GM19372 (cell line): ENCODE results near the gene PDZD2.
"Not testable (repeated sequence)": the region's sequence is repeated elsewhere in the genome, so short reads cannot be mapped to it uniquely, and the experiment has no call there.

Experiments
- ATAC-seq: cut with Tn5 transposase; IDR thresholded peaks from one replicate; pipeline ENCODE4 v1.9.1; 2021; ENCODE audit warnings: mild to moderate bottlenecking, low read depth, moderate library complexity; ENCODE audit not compliant: unreplicated experiment

Gene PDZD2

GRCh38 chr5:31638748-31639418, at the start of gene PDZD2:
PDZD2 (plus strand) TSS chr5:31639131.
- ATAC-seq = peak; percentile 69

GRCh38 chr5:31593665-31594064, 45.3 kb upstream of the PDZD2 start:
- ATAC-seq = no peak

GRCh38 chr5:31596354-31596753, 42.6 kb upstream of the PDZD2 start:
- ATAC-seq = no peak

DNA sequence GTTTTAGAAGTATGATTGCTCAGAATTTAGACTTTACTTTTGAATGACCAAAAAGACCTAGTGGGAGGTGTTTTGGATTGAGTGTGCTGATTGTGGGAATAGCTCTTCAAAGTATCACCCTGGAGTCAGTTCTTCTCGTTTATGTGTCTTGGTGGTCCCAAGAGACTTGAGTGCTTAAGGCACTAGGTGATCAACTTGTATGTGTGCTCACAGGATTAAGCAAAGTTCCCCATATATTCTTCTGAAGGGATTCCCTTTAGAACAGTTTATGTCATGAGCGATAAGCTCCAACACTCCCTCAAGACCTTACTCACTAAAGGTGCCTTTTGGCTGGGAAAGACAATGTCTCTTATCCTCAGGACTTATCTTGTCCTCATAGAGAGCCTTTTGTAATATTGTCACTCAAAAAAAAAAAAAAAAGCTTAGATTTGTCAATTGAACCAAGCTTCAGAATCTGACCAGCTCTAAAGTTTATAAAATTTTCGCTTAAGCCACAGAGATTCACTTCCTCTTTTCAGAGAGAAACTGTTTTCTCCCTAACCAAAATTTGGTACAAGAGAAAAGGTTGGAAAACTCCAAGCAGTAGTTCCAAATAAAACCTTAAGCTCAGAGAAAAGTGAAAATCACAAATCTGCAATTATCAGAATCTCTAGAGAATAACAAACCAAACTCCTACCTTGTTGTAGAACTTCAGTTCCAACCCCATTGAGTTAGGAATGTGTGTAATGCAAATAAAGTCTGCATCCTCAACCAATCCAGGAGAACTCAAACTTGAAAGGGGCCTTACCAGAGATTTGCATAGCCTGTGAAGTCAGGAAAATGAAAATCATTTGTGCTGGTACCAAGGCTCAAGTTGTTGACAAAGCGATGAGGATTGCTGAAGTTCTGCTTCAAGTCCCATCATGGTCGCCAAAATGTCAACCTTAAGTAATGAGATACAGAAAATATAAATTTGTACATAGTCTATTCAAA, 40.0 kb upstream of the PDZD2 start:
- ATAC-seq = no peak

DNA sequence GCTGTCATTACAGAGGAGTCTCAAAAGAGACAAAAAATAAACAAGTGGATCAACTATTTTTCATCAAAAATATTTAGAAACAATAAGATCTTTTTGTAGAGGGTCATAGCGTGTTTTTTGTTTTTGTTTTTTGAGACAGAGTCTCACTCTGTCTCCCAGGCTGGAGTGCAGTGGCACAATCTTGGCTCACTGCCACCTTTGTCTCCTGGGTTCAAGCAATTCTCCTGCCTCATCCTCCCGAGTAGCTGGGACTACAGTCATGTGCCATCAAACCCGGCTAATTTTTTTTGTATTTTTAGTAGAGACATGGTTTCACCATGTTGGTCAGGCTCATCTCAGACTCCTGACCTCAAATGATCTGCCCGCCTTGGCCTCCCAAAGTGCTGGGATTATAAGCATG, 36.6 kb upstream of the PDZD2 start:
- ATAC-seq = not testable (repeated sequence)

DNA sequence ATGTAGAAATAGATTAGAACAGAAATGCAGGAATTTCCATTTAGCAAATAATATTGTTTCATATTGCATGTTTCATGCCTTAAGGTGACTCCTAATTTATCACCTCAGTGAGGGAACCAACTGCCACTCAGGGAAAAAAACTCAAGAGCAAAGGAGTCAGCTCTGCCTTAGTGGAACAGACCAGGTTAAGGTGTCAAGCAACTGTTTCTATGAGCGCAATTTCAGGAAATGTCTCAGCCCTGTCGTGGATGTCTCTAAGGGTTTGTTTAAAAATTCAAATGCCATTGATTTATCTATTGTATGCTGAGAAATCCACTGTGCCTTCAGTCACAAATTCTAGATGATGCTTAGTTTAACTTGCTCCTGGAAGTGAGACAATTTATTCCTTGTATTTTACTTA, 34.7 kb upstream of the PDZD2 start:
- no peak for ATAC-seq

GRCh38 chr5:31604644-31605043, 34.3 kb upstream of the PDZD2 start:
- ATAC-seq = no peak

DNA sequence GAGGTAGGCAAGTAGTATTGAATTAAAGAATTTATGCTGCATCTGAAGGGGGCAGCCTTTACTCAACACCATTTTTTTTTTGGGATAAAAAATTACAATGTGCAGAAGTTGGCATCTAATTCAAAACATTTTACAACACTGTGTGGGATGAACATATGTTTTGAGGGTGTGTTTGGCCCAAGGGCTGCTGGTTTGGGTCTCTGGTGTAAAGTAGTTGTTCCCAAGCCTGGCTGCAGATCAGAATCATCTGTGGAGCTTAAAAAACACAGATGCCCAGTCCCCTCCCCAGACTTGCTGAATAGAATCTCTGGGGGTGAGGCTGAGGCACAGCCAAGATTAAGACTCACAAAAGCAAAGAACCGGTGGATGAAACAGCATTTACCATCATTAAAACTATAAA, 33.0 kb upstream of the PDZD2 start:
- ATAC-seq = no peak

DNA sequence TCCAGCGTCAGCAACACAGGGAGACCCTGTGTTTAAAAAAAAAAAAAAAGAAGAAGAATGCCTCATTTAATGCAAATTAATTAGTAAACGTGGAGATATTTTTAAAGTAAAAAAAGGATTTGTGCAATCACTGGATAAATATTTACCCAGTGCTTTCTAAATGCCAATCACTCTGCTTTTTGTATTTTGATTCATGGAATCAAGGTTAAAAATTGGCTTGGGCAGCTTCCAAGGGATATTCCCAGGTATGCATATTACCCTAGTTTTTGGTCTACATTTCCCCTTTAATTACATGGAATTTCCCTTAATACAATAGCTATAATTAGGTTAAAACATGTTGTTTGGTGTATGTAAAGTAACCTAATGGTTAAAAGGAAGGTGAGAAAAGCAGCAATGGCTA, 31.4 kb upstream of the PDZD2 start:
- ATAC-seq = no peak

GRCh38 chr5:31611002-31611401, 27.9 kb upstream of the PDZD2 start:
- no peak for ATAC-seq

GRCh38 chr5:31613651-31614050, 25.3 kb upstream of the PDZD2 start:
- ATAC-seq = no peak

DNA sequence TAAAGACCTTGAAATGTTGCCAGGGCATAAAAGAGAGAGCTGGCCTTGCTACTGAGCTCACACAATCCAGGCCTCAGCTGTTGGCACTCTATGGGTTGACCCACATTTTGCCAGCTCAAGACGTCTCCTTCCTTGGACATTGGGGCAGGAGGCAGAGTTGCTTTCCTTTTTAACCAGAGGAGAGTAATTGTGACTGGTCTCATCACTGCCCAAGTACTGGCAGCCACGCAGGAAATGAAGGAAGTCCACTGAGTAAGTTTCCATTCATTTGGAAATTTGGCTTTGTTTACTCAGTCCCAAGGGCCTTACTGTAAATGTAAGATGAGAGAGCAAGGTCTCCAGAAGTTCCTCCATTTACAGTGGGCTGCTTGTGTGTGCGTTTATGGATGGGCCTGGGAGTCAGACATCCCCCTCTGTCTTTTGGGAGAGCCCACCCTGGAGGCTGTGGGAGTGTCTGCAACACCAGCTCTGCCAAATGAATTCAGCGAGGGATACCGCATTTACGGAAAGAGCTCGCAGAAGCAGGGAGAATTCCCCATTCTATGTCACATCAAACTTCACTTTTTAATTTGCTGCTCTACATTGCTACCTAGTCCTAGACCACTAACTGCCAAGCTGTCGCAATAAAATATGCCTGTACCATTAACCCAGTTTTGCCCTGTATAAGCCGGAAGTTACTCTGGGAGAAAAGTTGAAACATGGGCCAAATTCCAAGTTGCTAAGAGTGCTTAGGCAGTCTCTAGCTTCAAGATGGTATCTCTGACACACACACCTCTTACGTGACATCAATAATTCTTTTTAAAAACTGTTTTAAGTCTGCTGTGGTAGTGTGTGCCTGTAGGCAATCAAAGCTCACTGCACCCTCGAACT, 24.5 kb upstream of the PDZD2 start:
- ATAC-seq = no peak

- no peak for ATAC-seq
Measured at GRCh38 chr5:31617867-31618266, 21.1 kb upstream of the PDZD2 start.

- no peak for ATAC-seq
Measured at GRCh38 chr5:31620026-31620425, 18.9 kb upstream of the PDZD2 start.

GRCh38 chr5:31623249-31623648, 15.7 kb upstream of the PDZD2 start:
- ATAC-seq = no peak

DNA sequence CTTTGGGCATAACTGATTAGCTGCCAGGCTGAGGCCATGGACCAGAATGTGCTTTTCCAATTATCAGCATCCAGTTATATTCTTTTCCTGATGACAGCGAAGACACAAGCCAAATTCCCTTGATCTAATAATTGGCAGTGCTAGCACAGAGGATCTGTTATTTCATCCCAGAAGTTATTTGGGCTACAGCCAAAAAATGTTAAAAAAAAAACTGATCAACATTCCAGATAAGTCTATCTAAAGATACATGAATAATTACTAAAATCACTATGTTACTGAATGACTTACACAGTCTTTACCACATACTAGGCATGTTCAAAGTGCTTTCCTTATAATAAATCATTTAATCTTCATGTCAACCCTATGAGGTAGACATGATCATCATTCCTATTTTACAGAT, 13.5 kb upstream of the PDZD2 start:
- no peak for ATAC-seq

DNA sequence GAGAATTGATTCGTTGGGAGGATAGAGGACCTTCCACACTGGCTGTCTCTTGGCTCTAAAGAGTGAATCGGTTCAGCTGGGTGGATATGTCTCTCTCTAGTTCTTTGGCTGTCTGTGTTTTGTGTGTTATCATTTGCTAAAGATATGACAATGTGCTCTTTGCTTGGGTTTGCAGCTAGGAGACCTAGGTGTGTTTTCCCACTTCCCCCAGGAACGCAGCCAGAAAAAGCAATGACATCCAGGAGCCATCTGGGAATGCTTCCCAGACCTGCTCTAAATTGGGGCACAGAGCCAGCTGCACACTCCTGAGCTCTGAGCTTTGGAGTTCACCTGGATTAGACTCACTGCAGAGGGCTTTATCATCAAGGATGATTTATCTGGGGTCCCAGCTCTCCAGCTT, 12.8 kb upstream of the PDZD2 start:
- ATAC-seq = no peak

GRCh38 chr5:31626604-31627234, 12.2 kb upstream of the PDZD2 start:
- no peak for ATAC-seq

DNA sequence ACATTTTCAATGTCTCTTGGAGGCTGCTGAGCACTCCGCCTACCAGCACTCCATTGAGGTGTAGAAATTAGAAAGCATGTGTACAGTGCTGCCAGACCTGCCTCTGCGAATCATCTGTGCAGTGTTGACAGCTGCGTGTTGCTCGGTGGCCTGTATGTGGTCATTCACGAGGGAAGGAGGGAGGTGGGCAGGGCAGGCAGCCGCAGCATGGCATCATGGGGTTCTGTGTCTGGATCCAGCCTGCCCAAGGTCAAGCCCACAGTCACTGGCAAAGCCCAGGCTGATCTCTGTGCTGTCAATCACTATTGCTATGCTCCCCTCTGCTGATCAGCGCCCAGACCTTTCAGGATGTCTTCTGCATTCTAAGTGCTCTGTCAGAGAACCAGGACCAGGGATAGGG, 8.0 kb upstream of the PDZD2 start:
- ATAC-seq = no peak

DNA sequence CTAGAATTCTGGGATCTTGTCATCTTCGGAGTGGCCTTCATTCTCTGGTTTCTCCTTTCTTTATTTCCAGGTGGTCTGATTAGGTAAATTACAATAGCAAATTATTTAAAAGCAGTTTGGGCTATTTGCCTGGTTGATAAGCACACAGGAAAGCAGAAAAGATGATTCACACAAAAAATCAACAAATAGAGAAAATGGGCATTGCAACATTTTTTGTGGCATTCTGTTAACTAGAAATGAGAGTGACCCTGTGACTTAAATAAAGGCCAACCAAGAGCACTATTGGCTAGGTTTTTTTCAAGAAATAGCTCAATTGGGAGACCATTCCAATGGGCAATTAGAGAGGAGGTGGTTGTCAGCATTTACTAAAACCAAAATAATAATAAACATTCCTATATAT, 6.5 kb upstream of the PDZD2 start:
- no peak for ATAC-seq
